ENCODE data around the gene MRPL43.
A peak's percentile ranks its signal among the peaks of the same experiment; 100 is the strongest.

- TF ChIP-seq, protein P1, sequence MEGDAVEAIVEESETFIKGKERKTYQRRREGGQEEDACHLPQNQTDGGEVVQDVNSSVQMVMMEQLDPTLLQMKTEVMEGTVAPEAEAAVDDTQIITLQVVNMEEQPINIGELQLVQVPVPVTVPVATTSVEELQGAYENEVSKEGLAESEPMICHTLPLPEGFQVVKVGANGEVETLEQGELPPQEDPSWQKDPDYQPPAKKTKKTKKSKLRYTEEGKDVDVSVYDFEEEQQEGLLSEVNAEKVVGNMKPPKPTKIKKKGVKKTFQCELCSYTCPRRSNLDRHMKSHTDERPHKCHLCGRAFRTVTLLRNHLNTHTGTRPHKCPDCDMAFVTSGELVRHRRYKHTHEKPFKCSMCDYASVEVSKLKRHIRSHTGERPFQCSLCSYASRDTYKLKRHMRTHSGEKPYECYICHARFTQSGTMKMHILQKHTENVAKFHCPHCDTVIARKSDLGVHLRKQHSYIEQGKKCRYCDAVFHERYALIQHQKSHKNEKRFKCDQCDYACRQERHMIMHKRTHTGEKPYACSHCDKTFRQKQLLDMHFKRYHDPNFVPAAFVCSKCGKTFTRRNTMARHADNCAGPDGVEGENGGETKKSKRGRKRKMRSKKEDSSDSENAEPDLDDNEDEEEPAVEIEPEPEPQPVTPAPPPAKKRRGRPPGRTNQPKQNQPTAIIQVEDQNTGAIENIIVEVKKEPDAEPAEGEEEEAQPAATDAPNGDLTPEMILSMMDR (IDR thresholded peaks at IDR 0.05), result peak in 2 of 5 experiments; percentile 13 to 16
- TF ChIP-seq POLR2AphosphoS5 (IDR thresholded peaks at IDR 0.05), result no peak
Observed at GRCh38 chr10:101011517-101012423, 24.5 kb upstream of the MRPL43 start.
